ENCODE measurements around the gene TTC12. TPM values are rescaled to one million over a fixed set of nuclear protein-coding genes. Genes with fewer than 3 reads are reported as not detected.

Gene TTC12
- total and polyA plus RNA-seq, 8 donors = 4.3 to 13.9 (median 8.0) TPM

- no peak overlapping the region for H3K4me3 ChIP-seq
- no peak for DNase-seq
- no peaks in the 10 kb centered on the region for H3K27me3 ChIP-seq
- intact Hi-C loops (cut with DNase I) = no loop called here
- no peak overlapping the region for H3K27ac ChIP-seq
- no peak for FAIRE-seq
- TF ChIP-seq, protein P1, sequence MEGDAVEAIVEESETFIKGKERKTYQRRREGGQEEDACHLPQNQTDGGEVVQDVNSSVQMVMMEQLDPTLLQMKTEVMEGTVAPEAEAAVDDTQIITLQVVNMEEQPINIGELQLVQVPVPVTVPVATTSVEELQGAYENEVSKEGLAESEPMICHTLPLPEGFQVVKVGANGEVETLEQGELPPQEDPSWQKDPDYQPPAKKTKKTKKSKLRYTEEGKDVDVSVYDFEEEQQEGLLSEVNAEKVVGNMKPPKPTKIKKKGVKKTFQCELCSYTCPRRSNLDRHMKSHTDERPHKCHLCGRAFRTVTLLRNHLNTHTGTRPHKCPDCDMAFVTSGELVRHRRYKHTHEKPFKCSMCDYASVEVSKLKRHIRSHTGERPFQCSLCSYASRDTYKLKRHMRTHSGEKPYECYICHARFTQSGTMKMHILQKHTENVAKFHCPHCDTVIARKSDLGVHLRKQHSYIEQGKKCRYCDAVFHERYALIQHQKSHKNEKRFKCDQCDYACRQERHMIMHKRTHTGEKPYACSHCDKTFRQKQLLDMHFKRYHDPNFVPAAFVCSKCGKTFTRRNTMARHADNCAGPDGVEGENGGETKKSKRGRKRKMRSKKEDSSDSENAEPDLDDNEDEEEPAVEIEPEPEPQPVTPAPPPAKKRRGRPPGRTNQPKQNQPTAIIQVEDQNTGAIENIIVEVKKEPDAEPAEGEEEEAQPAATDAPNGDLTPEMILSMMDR (IDR thresholded peaks at IDR 0.05) = no peak
- no peaks in the 10 kb centered on the region for H3K36me3 ChIP-seq
- H3K4me1 ChIP-seq = no peaks in the 10 kb centered on the region
- 63 to 71% methylated on average over 5 of the region's 5 CpGs for WGBS, 2 donors
- ATAC-seq = no peak
- no peaks in the 10 kb centered on the region for H3K9me3 ChIP-seq
Measured at GRCh38 chr11:113400631-113401230, 86.3 kb downstream of the TTC12 start.

- TF ChIP-seq, protein P1 (IDR thresholded peaks at IDR 0.05) = no peak
- Histone ChIP-seq H3K27me3 (no peaks in the 10 kb centered on the region), H3K9me3 (no peaks in the 10 kb centered on the region), H3K27ac (no peak overlapping the region), H3K36me3 (no peaks in the 10 kb centered on the region), H3K4me3 (no peak overlapping the region), H3K4me1 (no peaks in the 10 kb centered on the region)
- WGBS, 2 donors = 3 to 4% methylated on average over 2 of the region's 2 CpGs
- DNase-seq (peak; percentile 44 to 84 (median 72)), ATAC-seq (peak; percentile 75 to 95 (median 92)), FAIRE-seq (no peak)
- intact Hi-C loops (cut with DNase I) = no loop called here
Measured at GRCh38 chr11:113401718-113402117, 87.3 kb downstream of the TTC12 start.

DNA sequence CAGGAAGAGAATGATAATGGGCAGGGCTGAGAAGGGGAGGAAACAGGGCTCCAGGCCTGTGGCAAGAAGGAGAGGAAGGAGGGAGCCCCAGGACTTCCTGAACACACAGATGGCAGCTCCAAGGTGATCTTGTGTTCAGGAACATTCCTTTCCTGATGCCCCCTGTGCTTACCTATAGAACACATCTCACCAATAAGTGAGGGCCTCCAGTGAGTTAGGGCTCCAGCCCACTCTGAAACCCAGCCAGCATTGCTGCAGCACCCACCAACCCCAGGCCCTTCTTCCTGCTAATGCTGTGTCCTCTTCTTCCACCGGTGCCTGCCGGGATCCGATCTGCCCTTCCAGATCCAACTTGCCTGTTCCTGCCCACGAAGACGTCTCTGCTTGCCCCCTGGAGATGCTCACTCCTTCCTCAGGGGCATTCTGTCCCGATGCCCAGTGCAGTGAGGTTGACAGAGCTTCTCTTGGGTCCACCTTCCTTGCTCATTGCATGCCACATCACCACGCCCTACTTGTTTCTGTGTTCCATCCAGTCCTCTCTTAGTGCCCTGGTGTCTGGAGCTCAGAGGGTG is 90.6 kb downstream of the TTC12 start:
- no peak for FAIRE-seq
- intact Hi-C loops (cut with DNase I) = no loop called here
- no peak for DNase-seq
- no peaks in the 10 kb centered on the region for H3K36me3 ChIP-seq
- no peak overlapping the region for H3K4me3 ChIP-seq
- 65 to 81% methylated on average over 7 of the region's 7 CpGs for WGBS, 2 donors
- TF ChIP-seq, protein P1 (IDR thresholded peaks at IDR 0.05) = no peak
- H3K27me3 ChIP-seq = no peaks in the 10 kb centered on the region
- no peaks in the 10 kb centered on the region for H3K9me3 ChIP-seq
- no peak for ATAC-seq
- H3K27ac ChIP-seq = no peak overlapping the region
- no peaks in the 10 kb centered on the region for H3K4me1 ChIP-seq

DNA sequence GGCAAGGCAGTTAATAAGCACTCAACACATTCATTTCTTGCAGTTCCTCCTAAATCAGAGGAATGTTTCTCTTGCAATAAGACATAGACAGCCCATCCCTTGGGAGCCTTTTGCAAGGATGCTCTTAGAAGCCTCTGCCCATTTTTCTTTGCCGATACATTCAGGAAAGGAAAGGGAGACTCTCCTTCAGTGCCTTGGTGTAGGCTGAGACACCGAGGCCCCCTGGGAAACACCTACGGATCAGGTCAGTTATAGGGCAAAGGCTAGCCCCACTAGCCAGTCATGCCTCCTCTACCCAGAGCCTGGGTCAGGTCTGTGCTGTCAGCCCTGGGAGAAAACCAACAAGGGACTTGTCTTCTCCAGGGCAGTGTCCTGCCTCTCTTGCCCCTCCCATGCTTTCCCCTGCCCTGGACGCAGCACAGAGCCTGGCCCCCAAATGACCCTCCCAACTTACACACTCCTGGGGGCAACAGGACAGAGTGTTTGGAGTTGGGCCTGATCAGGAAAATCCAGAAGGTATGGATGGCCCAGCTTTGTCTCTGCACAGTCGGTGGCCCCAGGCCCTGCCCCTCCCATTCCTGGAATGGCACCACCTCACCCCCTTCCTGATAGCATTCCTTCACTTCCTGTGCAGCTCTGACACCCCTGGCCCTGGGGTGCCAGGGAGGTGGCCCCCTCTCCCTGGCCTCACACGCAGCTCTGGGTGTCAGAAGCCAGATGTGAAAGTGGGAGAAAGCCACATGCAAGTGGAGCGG is 91.5 kb downstream of the TTC12 start:
- no peak overlapping the region for H3K27ac ChIP-seq
- ATAC-seq = no peak
- TF ChIP-seq, protein P1 (IDR thresholded peaks at IDR 0.05) = no peak
- H3K4me1 ChIP-seq = no peaks in the 10 kb centered on the region
- no peaks in the 10 kb centered on the region for H3K9me3 ChIP-seq
- DNase-seq = no peak
- intact Hi-C loops (cut with DNase I) = no loop called here
- no peak overlapping the region for H3K4me3 ChIP-seq
- no peak for FAIRE-seq
- H3K36me3 ChIP-seq = no peaks in the 10 kb centered on the region
- no peaks in the 10 kb centered on the region for H3K27me3 ChIP-seq
- 58 to 68% methylated on average over 7 of the region's 7 CpGs for WGBS, 2 donors

GRCh38 chr11:113407163-113407562 is 92.8 kb downstream of the TTC12 start:
- Histone ChIP-seq H3K9me3 (no peaks in the 10 kb centered on the region), H3K4me1 (no peaks in the 10 kb centered on the region), H3K4me3 (no peak overlapping the region), H3K27ac (no peak overlapping the region), H3K36me3 (no peaks in the 10 kb centered on the region), H3K27me3 (no peaks in the 10 kb centered on the region)
- TF ChIP-seq, protein P1 (IDR thresholded peaks at IDR 0.05) = no peak
- ATAC-seq (no peak), DNase-seq (no peak), FAIRE-seq (no peak)
- intact Hi-C loops (cut with DNase I) = no loop called here
- 62 to 65% methylated on average over 3 of the region's 3 CpGs for WGBS, 2 donors
